ENCODE results near the gene ALG11.

Gene ALG11

GRCh38 chr13:51998723-51999509 lies 13.3 kb upstream of the ALG11 start:
- Histone ChIP-seq H3K36me3 (ENCODE audit: control insufficient read depth in 1 of 2, insufficient read depth in 2 of 2, low read length in 2 of 2) (no peaks in the 10 kb centered on the region), H3K4me1 (ENCODE audit: control insufficient read depth in 1 of 2, insufficient read depth in 2 of 2, low read length in 2 of 2) (peaks cover 15 to 26% of the 10 kb centered on the region in 2 donors), H3K4me3 (ENCODE audit: low read depth in 1 of 2, low read length in 2 of 2) (peak overlapping the region; percentile 15 to 21), H3K9me3 (ENCODE audit: control insufficient read depth in 1 of 2, low read length in 2 of 2) (no peaks in the 10 kb centered on the region), H3K27ac (ENCODE audit: low read length) (no peak overlapping the region), H3K27me3 (ENCODE audit: low read depth, low read length) (no peaks in the 10 kb centered on the region)

GRCh38 chr13:51999510-51999911 lies 12.7 kb upstream of the ALG11 start:
- Histone ChIP-seq H3K27ac (ENCODE audit: low read length) (no peak overlapping the region), H3K9me3 (ENCODE audit: control insufficient read depth in 1 of 2, low read length in 2 of 2) (no peaks in the 10 kb centered on the region), H3K4me1 (ENCODE audit: control insufficient read depth in 1 of 2, insufficient read depth in 2 of 2, low read length in 2 of 2) (peaks cover 15 to 27% of the 10 kb centered on the region in 2 donors), H3K36me3 (ENCODE audit: control insufficient read depth in 1 of 2, insufficient read depth in 2 of 2, low read length in 2 of 2) (no peaks in the 10 kb centered on the region), H3K4me3 (ENCODE audit: low read depth in 1 of 2, low read length in 2 of 2) (peak overlapping the region; percentile 15 to 21), H3K27me3 (ENCODE audit: low read depth, low read length) (no peaks in the 10 kb centered on the region)

GRCh38 chr13:51999921-52000320 lies 12.3 kb upstream of the ALG11 start:
- no peaks in the 10 kb centered on the region for H3K9me3 ChIP-seq (ENCODE audit: control insufficient read depth in 1 of 2, low read length in 2 of 2)
- peaks cover 15 to 31% of the 10 kb centered on the region in 2 donors for H3K4me1 ChIP-seq (ENCODE audit: control insufficient read depth in 1 of 2, insufficient read depth in 2 of 2, low read length in 2 of 2)
- H3K27me3 ChIP-seq (ENCODE audit: low read depth, low read length) = no peaks in the 10 kb centered on the region
- no peaks in the 10 kb centered on the region for H3K36me3 ChIP-seq (ENCODE audit: control insufficient read depth in 1 of 2, insufficient read depth in 2 of 2, low read length in 2 of 2)
- H3K27ac ChIP-seq (ENCODE audit: low read length) = no peak overlapping the region
- peak overlapping the region in 1 of 2 donors; percentile 21 for H3K4me3 ChIP-seq (ENCODE audit: low read depth in 1 of 2, low read length in 2 of 2)

GRCh38 chr13:52001120-52001731 lies 11.0 kb upstream of the ALG11 start:
- H3K9me3 ChIP-seq (ENCODE audit: control insufficient read depth in 1 of 2, low read length in 2 of 2) = no peaks in the 10 kb centered on the region
- H3K27ac ChIP-seq (ENCODE audit: low read length) = no peak overlapping the region
- no peaks in the 10 kb centered on the region for H3K27me3 ChIP-seq (ENCODE audit: low read depth, low read length)
- H3K36me3 ChIP-seq (ENCODE audit: control insufficient read depth in 1 of 2, insufficient read depth in 2 of 2, low read length in 2 of 2) = no peaks in the 10 kb centered on the region
- H3K4me1 ChIP-seq (ENCODE audit: control insufficient read depth in 1 of 2, insufficient read depth in 2 of 2, low read length in 2 of 2) = peaks cover 6 to 20% of the 10 kb centered on the region in 2 donors
- H3K4me3 ChIP-seq (ENCODE audit: low read depth in 1 of 2, low read length in 2 of 2) = no peak overlapping the region

- H3K4me1 ChIP-seq (ENCODE audit: control insufficient read depth in 1 of 2, insufficient read depth in 2 of 2, low read length in 2 of 2) = peaks cover 6 to 18% of the 10 kb centered on the region in 2 donors
- H3K27ac ChIP-seq (ENCODE audit: low read length) = no peak overlapping the region
- H3K27me3 ChIP-seq (ENCODE audit: low read depth, low read length) = no peaks in the 10 kb centered on the region
- no peaks in the 10 kb centered on the region for H3K36me3 ChIP-seq (ENCODE audit: control insufficient read depth in 1 of 2, insufficient read depth in 2 of 2, low read length in 2 of 2)
- no peak overlapping the region for H3K4me3 ChIP-seq (ENCODE audit: low read depth in 1 of 2, low read length in 2 of 2)
- no peaks in the 10 kb centered on the region for H3K9me3 ChIP-seq (ENCODE audit: control insufficient read depth in 1 of 2, low read length in 2 of 2)
Observed at GRCh38 chr13:52002361-52002760, 9.8 kb upstream of the ALG11 start.

- no peak overlapping the region for H3K4me3 ChIP-seq (ENCODE audit: low read depth in 1 of 2, low read length in 2 of 2)
- no peaks in the 10 kb centered on the region for H3K27me3 ChIP-seq (ENCODE audit: low read depth, low read length)
- H3K27ac ChIP-seq (ENCODE audit: low read length) = no peak overlapping the region
- H3K36me3 ChIP-seq (ENCODE audit: control insufficient read depth in 1 of 2, insufficient read depth in 2 of 2, low read length in 2 of 2) = no peaks in the 10 kb centered on the region
- no peaks in the 10 kb centered on the region for H3K9me3 ChIP-seq (ENCODE audit: control insufficient read depth in 1 of 2, low read length in 2 of 2)
- H3K4me1 ChIP-seq (ENCODE audit: control insufficient read depth in 1 of 2, insufficient read depth in 2 of 2, low read length in 2 of 2) = peaks cover 6 to 17% of the 10 kb centered on the region in 2 donors
Observed at GRCh38 chr13:52003541-52003940, 8.7 kb upstream of the ALG11 start.

- H3K4me3 ChIP-seq (ENCODE audit: low read depth in 1 of 2, low read length in 2 of 2) = no peak overlapping the region
- no peaks in the 10 kb centered on the region for H3K27me3 ChIP-seq (ENCODE audit: low read depth, low read length)
- no peaks in the 10 kb centered on the region for H3K9me3 ChIP-seq (ENCODE audit: control insufficient read depth in 1 of 2, low read length in 2 of 2)
- H3K4me1 ChIP-seq (ENCODE audit: control insufficient read depth in 1 of 2, insufficient read depth in 2 of 2, low read length in 2 of 2) = peaks cover 0 to 12% of the 10 kb centered on the region in 2 donors
- no peaks in the 10 kb centered on the region for H3K36me3 ChIP-seq (ENCODE audit: control insufficient read depth in 1 of 2, insufficient read depth in 2 of 2, low read length in 2 of 2)
- H3K27ac ChIP-seq (ENCODE audit: low read length) = no peak overlapping the region
Observed at GRCh38 chr13:52004511-52005170, 7.6 kb upstream of the ALG11 start.

- Histone ChIP-seq H3K27me3 (ENCODE audit: low read depth, low read length) (no peaks in the 10 kb centered on the region), H3K4me1 (ENCODE audit: control insufficient read depth in 1 of 2, insufficient read depth in 2 of 2, low read length in 2 of 2) (peaks cover 5 to 10% of the 10 kb centered on the region in 2 donors), H3K9me3 (ENCODE audit: control insufficient read depth in 1 of 2, low read length in 2 of 2) (no peaks in the 10 kb centered on the region), H3K36me3 (ENCODE audit: control insufficient read depth in 1 of 2, insufficient read depth in 2 of 2, low read length in 2 of 2) (no peaks in the 10 kb centered on the region), H3K27ac (ENCODE audit: low read length) (no peak overlapping the region), H3K4me3 (ENCODE audit: low read depth in 1 of 2, low read length in 2 of 2) (no peak overlapping the region)
Observed at GRCh38 chr13:52005841-52006522, 6.2 kb upstream of the ALG11 start.

- Histone ChIP-seq H3K4me3 (ENCODE audit: low read depth in 1 of 2, low read length in 2 of 2) (no peak overlapping the region), H3K27ac (ENCODE audit: low read length) (no peak overlapping the region), H3K36me3 (ENCODE audit: control insufficient read depth in 1 of 2, insufficient read depth in 2 of 2, low read length in 2 of 2) (no peaks in the 10 kb centered on the region), H3K27me3 (ENCODE audit: low read depth, low read length) (no peaks in the 10 kb centered on the region), H3K4me1 (ENCODE audit: control insufficient read depth in 1 of 2, insufficient read depth in 2 of 2, low read length in 2 of 2) (peaks cover 6 to 12% of the 10 kb centered on the region in 2 donors), H3K9me3 (ENCODE audit: control insufficient read depth in 1 of 2, low read length in 2 of 2) (no peaks in the 10 kb centered on the region)
Observed at GRCh38 chr13:52006523-52007245, 5.5 kb upstream of the ALG11 start.

GRCh38 chr13:52009946-52010345 lies 2.3 kb upstream of the ALG11 start:
- Histone ChIP-seq H3K9me3 (ENCODE audit: control insufficient read depth in 1 of 2, low read length in 2 of 2) (no peaks in the 10 kb centered on the region), H3K4me3 (ENCODE audit: low read depth in 1 of 2, low read length in 2 of 2) (peak overlapping the region in 1 of 2 donors; percentile 100), H3K27ac (ENCODE audit: low read length) (no peak overlapping the region), H3K27me3 (ENCODE audit: low read depth, low read length) (no peaks in the 10 kb centered on the region), H3K4me1 (ENCODE audit: control insufficient read depth in 1 of 2, insufficient read depth in 2 of 2, low read length in 2 of 2) (peaks cover 9 to 23% of the 10 kb centered on the region in 2 donors), H3K36me3 (ENCODE audit: control insufficient read depth in 1 of 2, insufficient read depth in 2 of 2, low read length in 2 of 2) (no peaks in the 10 kb centered on the region)
